ENCODE measurements around the gene SEC14L1.

Gene SEC14L1

GRCh38 chr17:77216486-77216885 is 75.7 kb downstream of the SEC14L1 start:
- DNase-seq (ENCODE audit: extremely low read depth, low read depth), result no peak
- TF ChIP-seq CTCF (IDR thresholded peaks at IDR 0.05; ENCODE audit: low read depth, low read length), result no peak

DNA sequence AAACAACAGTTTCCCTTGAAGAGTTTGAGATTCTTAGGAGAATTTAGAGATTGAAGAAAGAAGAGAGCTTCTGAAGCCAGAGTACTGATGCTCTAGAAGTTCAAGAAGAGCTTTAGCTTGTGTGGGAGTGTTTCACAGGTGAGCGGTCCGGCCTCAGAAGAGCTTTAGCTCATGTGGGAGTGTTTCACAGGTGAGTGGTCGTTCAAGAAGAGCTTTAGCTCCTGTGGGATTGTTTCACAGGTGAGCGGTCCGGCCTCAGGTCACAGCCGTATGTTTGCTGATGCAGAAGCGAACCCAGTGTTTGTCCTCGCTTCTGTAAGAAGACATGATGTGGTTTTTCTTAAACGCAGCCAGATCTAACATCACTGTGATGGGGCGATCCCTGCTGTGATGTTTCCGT is 76.4 kb downstream of the SEC14L1 start:
- DNase-seq (ENCODE audit: extremely low read depth, low read depth), result no peak
- no peak for TF ChIP-seq CTCF (IDR thresholded peaks at IDR 0.05; ENCODE audit: low read depth, low read length)

DNA sequence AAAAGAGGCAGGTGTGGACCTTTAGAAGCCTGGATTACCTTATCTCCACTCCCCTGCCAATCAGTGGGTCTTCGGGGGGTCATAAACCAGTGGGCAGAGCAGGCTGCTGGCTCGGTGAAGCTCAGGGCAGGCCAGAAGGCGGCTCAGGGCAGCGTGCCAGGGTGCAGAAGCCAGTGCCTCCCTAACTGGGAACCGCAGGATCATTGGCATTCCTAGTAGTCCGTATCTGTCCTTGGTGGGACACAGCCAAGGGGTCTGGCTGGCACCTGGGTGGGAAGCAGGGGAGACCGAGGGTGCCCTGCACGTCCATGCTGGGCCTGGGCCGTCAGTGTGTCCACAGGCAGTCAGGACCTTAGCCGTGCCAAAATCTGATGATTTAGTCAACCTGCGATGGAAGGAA is 76.8 kb downstream of the SEC14L1 start:
- DNase-seq (ENCODE audit: extremely low read depth, low read depth), result no peak
- no peak for TF ChIP-seq CTCF (IDR thresholded peaks at IDR 0.05; ENCODE audit: low read depth, low read length)

DNA sequence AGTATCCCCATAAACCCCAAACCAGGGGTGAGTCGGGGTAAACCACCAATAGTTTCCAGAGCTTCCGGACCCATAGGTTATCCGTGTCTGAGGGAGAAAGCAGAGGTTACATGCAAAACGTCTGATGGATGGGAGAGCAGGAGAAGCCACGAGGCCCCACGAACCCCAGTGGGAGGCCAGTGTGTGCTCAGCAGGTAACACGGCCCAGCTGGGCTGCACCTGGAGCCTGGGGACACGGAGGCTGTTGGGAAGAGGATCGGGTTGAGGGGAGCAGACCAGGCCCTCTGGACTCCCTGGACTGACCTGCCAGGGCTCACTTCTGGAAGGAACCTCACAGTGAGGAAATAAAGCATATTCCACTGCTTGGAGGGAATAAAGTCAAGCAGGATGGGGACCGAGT is 78.1 kb downstream of the SEC14L1 start:
- TF ChIP-seq CTCF (IDR thresholded peaks at IDR 0.05; ENCODE audit: low read depth, low read length), result no peak
- DNase-seq (ENCODE audit: extremely low read depth, low read depth), result no peak

- DNase-seq (ENCODE audit: extremely low read depth, low read depth), result no peak
- no peak for TF ChIP-seq CTCF (IDR thresholded peaks at IDR 0.05; ENCODE audit: low read depth, low read length)
These were observed 81.6 kb downstream of the SEC14L1 start for GRCh38 chr17:77222356-77222755.

DNA sequence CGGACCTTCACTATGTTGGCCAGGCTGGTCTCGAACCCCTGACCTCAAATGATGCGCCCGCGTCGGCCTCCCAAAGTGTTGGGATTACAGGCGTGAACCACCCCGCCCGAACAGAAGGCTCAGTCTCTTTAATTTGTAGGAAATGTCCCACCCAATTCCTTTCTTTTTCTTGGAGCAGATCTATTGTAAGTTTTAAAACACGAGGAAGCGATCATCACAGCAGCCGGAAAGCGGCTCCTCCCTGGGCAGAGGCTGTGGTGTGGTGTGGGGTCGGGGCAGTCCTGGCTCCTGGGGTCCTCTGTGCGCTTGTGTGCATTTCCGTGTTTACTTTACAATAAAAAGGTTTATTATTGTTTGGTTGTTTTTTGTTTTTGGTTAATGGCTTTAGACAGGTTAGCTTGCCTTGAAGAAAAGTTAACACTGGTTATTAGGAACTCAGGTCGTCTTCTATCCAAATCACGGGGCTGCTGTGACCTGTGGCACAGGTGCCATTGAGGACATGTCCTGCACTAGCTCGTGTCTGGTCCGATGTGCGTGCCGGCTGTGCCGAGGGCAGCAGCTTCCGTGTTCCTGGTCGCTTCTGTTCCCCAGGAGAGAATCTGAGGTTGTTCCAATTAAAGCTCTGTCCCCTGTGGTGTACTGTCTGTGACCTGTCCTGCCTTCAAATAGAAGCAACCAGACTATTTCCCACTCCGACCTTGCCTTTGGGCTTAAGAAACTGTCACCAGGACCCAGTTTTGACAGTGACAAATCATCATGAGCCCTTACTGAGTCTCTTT is 83.1 kb downstream of the SEC14L1 start:
- no peak for TF ChIP-seq CTCF (IDR thresholded peaks at IDR 0.05; ENCODE audit: low read depth, low read length)
- DNase-seq (ENCODE audit: extremely low read depth, low read depth), result no peak

DNA sequence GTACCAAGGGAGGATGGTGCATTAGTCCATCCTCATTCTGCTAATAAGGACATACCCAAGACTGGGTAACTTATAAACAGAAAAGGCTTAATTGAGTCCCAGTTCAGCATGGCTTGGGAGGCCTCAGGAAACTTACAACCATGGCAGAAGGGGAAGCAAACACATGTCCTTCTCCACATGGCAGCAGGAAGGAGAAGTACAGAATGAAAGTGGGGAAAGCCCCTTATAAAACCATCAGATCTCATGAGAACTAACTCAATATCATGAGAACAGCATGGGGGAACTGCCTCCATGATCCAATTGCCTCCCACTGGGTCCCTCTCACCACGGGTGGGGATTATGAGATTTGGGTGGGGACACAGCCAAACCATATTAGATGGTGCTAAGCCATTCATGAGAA is 84.5 kb downstream of the SEC14L1 start:
- no peak for DNase-seq (ENCODE audit: extremely low read depth, low read depth)
- TF ChIP-seq CTCF (IDR thresholded peaks at IDR 0.05; ENCODE audit: low read depth, low read length), result no peak
